Measurements from ENCODE around the gene CLNS1A. TPM values are rescaled to one million over a fixed set of nuclear protein-coding genes. Genes with fewer than 3 reads are reported as not detected.

Gene CLNS1A
- total and polyA plus RNA-seq, 9 of the 15 experiments (the other 6 are each of a cell fraction or from before 2014, with no cell fraction given): 146 to 472 (median 345) TPM

DNA sequence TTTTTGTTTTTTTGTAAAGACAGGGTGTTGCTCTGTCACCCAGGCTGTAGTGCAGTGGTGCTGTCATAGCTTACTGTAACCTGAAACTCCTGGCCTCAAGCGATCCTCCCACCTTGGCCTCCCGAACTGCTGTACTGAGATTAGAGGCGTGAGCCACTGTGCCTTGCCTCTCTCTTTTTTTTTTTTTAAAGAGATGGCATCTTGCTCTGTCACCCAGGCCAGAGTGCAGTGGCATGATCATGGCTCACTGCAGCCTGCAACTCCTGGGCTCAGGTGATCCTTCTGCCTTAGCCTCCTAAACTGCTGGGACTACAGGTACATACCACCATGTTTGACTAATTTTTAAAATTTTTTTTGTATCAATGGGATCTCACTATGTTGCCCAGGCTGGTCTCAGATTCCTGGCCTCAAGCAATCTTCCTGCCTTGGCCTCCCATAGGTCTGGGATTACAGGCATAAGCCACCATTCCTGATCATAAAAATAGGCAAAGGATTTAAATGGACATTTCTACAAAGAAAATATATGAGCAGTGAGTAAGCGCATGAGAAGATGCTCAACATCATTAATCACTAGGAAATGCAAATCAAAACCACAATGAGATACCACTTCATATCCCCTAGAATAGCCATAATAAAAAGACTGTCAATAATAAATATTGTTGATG lies 17.3 kb upstream of the CLNS1A start (continued):
- TF ChIP-seq ZNF121 (CRISPR knock-in tag; conservative IDR thresholded peaks at IDR 0.05): peak; percentile 93
- 0 out of 2 replicates have a peak, but pooled peaks have one; percentile 18 for TF ChIP-seq SMARCE1 (IDR thresholded peaks at IDR 0.05)
- no peak for TF ChIP-seq ELF4 (CRISPR knock-in tag; IDR thresholded peaks at IDR 0.05)
- TF ChIP-seq BCOR (IDR thresholded peaks at IDR 0.05): peak; percentile 41; the same call in 1 of the 2 replicates
- TF ChIP-seq PPARD (CRISPR knock-in tag; IDR thresholded peaks at IDR 0.05): no peak
- no peak for TF ChIP-seq GABPB1 (CRISPR knock-in tag; IDR thresholded peaks at IDR 0.05)
- TF ChIP-seq NR2C2 (CRISPR knock-in tag; IDR thresholded peaks at IDR 0.05): no peak
- no peak for TF ChIP-seq NR2C2 (tag; IDR thresholded peaks at IDR 0.05)
- no peak for TF ChIP-seq ESRRA (IDR thresholded peaks at IDR 0.05; ENCODE audit: borderline replicate concordance, low read depth)
- TF ChIP-seq, protein P1, sequence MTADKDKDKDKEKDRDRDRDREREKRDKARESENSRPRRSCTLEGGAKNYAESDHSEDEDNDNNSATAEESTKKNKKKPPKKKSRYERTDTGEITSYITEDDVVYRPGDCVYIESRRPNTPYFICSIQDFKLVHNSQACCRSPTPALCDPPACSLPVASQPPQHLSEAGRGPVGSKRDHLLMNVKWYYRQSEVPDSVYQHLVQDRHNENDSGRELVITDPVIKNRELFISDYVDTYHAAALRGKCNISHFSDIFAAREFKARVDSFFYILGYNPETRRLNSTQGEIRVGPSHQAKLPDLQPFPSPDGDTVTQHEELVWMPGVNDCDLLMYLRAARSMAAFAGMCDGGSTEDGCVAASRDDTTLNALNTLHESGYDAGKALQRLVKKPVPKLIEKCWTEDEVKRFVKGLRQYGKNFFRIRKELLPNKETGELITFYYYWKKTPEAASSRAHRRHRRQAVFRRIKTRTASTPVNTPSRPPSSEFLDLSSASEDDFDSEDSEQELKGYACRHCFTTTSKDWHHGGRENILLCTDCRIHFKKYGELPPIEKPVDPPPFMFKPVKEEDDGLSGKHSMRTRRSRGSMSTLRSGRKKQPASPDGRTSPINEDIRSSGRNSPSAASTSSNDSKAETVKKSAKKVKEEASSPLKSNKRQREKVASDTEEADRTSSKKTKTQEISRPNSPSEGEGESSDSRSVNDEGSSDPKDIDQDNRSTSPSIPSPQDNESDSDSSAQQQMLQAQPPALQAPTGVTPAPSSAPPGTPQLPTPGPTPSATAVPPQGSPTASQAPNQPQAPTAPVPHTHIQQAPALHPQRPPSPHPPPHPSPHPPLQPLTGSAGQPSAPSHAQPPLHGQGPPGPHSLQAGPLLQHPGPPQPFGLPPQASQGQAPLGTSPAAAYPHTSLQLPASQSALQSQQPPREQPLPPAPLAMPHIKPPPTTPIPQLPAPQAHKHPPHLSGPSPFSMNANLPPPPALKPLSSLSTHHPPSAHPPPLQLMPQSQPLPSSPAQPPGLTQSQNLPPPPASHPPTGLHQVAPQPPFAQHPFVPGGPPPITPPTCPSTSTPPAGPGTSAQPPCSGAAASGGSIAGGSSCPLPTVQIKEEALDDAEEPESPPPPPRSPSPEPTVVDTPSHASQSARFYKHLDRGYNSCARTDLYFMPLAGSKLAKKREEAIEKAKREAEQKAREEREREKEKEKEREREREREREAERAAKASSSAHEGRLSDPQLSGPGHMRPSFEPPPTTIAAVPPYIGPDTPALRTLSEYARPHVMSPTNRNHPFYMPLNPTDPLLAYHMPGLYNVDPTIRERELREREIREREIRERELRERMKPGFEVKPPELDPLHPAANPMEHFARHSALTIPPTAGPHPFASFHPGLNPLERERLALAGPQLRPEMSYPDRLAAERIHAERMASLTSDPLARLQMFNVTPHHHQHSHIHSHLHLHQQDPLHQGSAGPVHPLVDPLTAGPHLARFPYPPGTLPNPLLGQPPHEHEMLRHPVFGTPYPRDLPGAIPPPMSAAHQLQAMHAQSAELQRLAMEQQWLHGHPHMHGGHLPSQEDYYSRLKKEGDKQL (CRISPR knock-in tag; IDR thresholded peaks at IDR 0.05; ENCODE audit: borderline replicate concordance): no peak
- TF ChIP-seq FOXJ2 (tag; IDR thresholded peaks at IDR 0.05): no peak
- TF ChIP-seq ZNF146 (CRISPR knock-in tag; IDR thresholded peaks at IDR 0.05; ENCODE audit: unreplicated experiment): no peak
- no peak for TF ChIP-seq DDX20 (tag; IDR thresholded peaks at IDR 0.05; ENCODE audit: low read depth)
- peak in 1 of 2 experiments; percentile 16; a peak in 1 of 4 replicates for TF ChIP-seq TRIM24 (IDR thresholded peaks at IDR 0.05)
- no peak for TF ChIP-seq ZNF316 (IDR thresholded peaks at IDR 0.05)
- 0 out of 2 replicates have a peak, but pooled peaks have one; percentile 43 for TF ChIP-seq HDAC2 (IDR thresholded peaks at IDR 0.05)
- peak; percentile 57 for TF ChIP-seq DPF2 (IDR thresholded peaks at IDR 0.05)
- no peak for TF ChIP-seq ZNF133 (CRISPR knock-in tag; IDR thresholded peaks at IDR 0.05)

Data from K562 (cell line).